Measurements from ENCODE around the gene PTPRK.

Gene PTPRK

GRCh38 chr6:128520436-128521281 is at the start of gene PTPRK:
Gene PTPRK, minus strand, starts transcription at chr6:128520599. Its CDS starts 241 bp downstream, at chr6:128520358.
- no peak for FAIRE-seq

- no peak for FAIRE-seq
Observed at GRCh38 chr6:128567029-128567428, 46.6 kb upstream of the PTPRK start.

- no peak for FAIRE-seq
Observed at GRCh38 chr6:128560966-128561365, 40.6 kb upstream of the PTPRK start.

- FAIRE-seq, result no peak
Observed at GRCh38 chr6:128558924-128559323, 38.5 kb upstream of the PTPRK start.

- no peak for FAIRE-seq
Observed at GRCh38 chr6:128558021-128558420, 37.6 kb upstream of the PTPRK start.

GRCh38 chr6:128557081-128557480 is 36.7 kb upstream of the PTPRK start:
- no peak for FAIRE-seq

- no peak for FAIRE-seq
Observed at GRCh38 chr6:128554302-128554701, 33.9 kb upstream of the PTPRK start.

- FAIRE-seq, result no peak
Observed at GRCh38 chr6:128541261-128541660, 20.9 kb upstream of the PTPRK start.

GRCh38 chr6:128538763-128539162 is 18.4 kb upstream of the PTPRK start:
- no peak for FAIRE-seq

GRCh38 chr6:128532827-128533226 is 12.4 kb upstream of the PTPRK start:
- no peak for FAIRE-seq

GRCh38 chr6:128532136-128532535 is 11.7 kb upstream of the PTPRK start:
- no peak for FAIRE-seq

GRCh38 chr6:128531696-128532095 is 11.3 kb upstream of the PTPRK start:
- FAIRE-seq, result no peak

GRCh38 chr6:128528241-128528640 is 7.8 kb upstream of the PTPRK start:
- no peak for FAIRE-seq

- FAIRE-seq, result no peak
Observed at GRCh38 chr6:128527375-128527774, 7.0 kb upstream of the PTPRK start.

- no peak for FAIRE-seq
Observed at GRCh38 chr6:128526152-128526914, 5.9 kb upstream of the PTPRK start.

- FAIRE-seq, result no peak
Observed at GRCh38 chr6:128525406-128525805, 5.0 kb upstream of the PTPRK start.

GRCh38 chr6:128521282-128521632 is 858 bp upstream of the PTPRK start:
- no peak for FAIRE-seq

GRCh38 chr6:128519931-128520435 is 416 bp downstream of the PTPRK start:
- no peak for FAIRE-seq

GRCh38 chr6:128519132-128519930 is 1.1 kb downstream of the PTPRK start:
- no peak for FAIRE-seq

GRCh38 chr6:128518434-128519131 is 1.8 kb downstream of the PTPRK start:
- FAIRE-seq, result no peak

GRCh38 chr6:128517124-128517523 is 3.3 kb downstream of the PTPRK start:
- no peak for FAIRE-seq

GRCh38 chr6:128516514-128516898 is 3.9 kb downstream of the PTPRK start:
- FAIRE-seq, result no peak
